ENCODE results near the gene QSOX1.

DNA sequence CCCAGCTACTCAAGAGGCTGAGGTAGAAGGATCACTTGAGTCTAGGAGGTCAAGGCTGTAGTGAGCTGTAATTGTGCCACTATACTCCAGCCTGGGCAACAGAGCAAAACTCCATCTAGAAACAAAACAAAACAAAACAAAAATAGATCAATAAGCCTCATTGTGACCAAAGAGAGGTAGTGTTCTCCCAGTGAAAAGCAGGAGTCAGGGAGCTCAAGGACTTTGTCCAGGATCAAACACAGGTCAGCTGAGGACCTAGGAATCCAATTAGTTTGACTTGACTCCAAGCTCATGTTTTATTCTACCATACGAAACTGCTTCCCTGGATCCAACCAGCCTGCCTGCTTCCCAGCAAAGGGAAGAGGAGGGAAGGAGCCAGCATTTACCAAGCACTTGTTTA, 21.5 kb upstream of the QSOX1 start:
- TF ChIP-seq, protein P1, sequence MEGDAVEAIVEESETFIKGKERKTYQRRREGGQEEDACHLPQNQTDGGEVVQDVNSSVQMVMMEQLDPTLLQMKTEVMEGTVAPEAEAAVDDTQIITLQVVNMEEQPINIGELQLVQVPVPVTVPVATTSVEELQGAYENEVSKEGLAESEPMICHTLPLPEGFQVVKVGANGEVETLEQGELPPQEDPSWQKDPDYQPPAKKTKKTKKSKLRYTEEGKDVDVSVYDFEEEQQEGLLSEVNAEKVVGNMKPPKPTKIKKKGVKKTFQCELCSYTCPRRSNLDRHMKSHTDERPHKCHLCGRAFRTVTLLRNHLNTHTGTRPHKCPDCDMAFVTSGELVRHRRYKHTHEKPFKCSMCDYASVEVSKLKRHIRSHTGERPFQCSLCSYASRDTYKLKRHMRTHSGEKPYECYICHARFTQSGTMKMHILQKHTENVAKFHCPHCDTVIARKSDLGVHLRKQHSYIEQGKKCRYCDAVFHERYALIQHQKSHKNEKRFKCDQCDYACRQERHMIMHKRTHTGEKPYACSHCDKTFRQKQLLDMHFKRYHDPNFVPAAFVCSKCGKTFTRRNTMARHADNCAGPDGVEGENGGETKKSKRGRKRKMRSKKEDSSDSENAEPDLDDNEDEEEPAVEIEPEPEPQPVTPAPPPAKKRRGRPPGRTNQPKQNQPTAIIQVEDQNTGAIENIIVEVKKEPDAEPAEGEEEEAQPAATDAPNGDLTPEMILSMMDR (IDR thresholded peaks at IDR 0.05; ENCODE audit: low read depth, low read length, poor library complexity, severe bottlenecking), result no peak
- no peak for TF ChIP-seq EZH2phosphoT487 (IDR thresholded peaks at IDR 0.05; ENCODE audit: borderline replicate concordance, low read length)
